Osteocyte (in vitro differentiated cells): ENCODE results near the gene CCDC107. TPM values are rescaled to one million over a fixed set of nuclear protein-coding genes. Genes with fewer than 3 reads are reported as not detected.

Experiments
- DNase-seq: peaks from one replicate; pipeline ENCODE4 v3.0.0; 2021; ENCODE audit warnings: mixed read lengths; ENCODE audit not compliant: unreplicated experiment; ENCODE audit errors: extremely low spot score
- H3K27ac Mint-ChIP-seq: one replicate; pipeline ENCODE4 v1.8.0; 2021; ENCODE audit warnings: mild to moderate bottlenecking, mixed read lengths; ENCODE audit not compliant: unreplicated experiment
- H3K27me3 Mint-ChIP-seq: one replicate; pipeline ENCODE4 v1.8.0; 2021; ENCODE audit warnings: mixed read lengths; ENCODE audit not compliant: unreplicated experiment
- H3K36me3 Mint-ChIP-seq: one replicate; pipeline ENCODE4 v1.8.0; 2021; ENCODE audit warnings: mixed read lengths; ENCODE audit not compliant: unreplicated experiment
- H3K4me1 Mint-ChIP-seq: one replicate; pipeline ENCODE4 v1.8.0; 2021; ENCODE audit warnings: mixed read lengths; ENCODE audit not compliant: unreplicated experiment
- H3K4me3 Mint-ChIP-seq: one replicate; pipeline ENCODE4 v1.8.0; 2021; ENCODE audit warnings: mild to moderate bottlenecking, moderate library complexity, mixed read lengths; ENCODE audit not compliant: unreplicated experiment
- H3K9me3 Mint-ChIP-seq: one replicate; pipeline ENCODE4 v1.8.0; 2021; ENCODE audit warnings: mixed read lengths; ENCODE audit not compliant: unreplicated experiment
- CTCF ChIP-seq: fragments of 200-600 bp; sonication (generic); IDR thresholded peaks from 2 replicates; pipeline ENCODE4 v1.5.0; 2021; ENCODE audit warnings: antibody characterized with exemption, mild to moderate bottlenecking, moderate library complexity
- total RNA-seq: library from RNA; stranded (reverse); gene quantifications from 2 replicates; pipeline ENCODE4 v1.2.1, GENCODE V29; 2021

The CCDC107 gene
- total RNA-seq, 1 donor from 2014 or later = 31.3 TPM

- peaks cover 9% of the 10 kb centered on the region for H3K4me1 Mint-ChIP-seq
- H3K9me3 Mint-ChIP-seq = no peaks in the 10 kb centered on the region
- no peaks in the 10 kb centered on the region for H3K27me3 Mint-ChIP-seq
- no peak within 1 kb of the TSS for H3K4me3 Mint-ChIP-seq
- DNase-seq = no peak
- H3K27ac Mint-ChIP-seq = no peak within 1 kb of the TSS
- no peaks in the 10 kb centered on the region for H3K36me3 Mint-ChIP-seq
- TF ChIP-seq CTCF = no peak
These were observed 7.5 kb upstream of the CCDC107 start, which contains the start of gene SIT1 for GRCh38 chr9:35650341-35651158. SIT1 (minus strand) TSS chr9:35650931; CDS start chr9:35650853, 78 bp downstream.

GRCh38 chr9:35651956-35652828 lies 5.9 kb upstream of the CCDC107 start:
- Mint-ChIP-seq H3K27me3 (no peaks in the 10 kb centered on the region), H3K36me3 (no peaks in the 10 kb centered on the region), H3K4me1 (peaks cover 13% of the 10 kb centered on the region), H3K4me3 (no peak overlapping the region), H3K9me3 (no peaks in the 10 kb centered on the region), H3K27ac (no peak overlapping the region)
- no peak for DNase-seq
- no peak for TF ChIP-seq CTCF

GRCh38 chr9:35652829-35653209 lies 5.3 kb upstream of the CCDC107 start:
- TF ChIP-seq CTCF = no peak
- H3K9me3 Mint-ChIP-seq = no peaks in the 10 kb centered on the region
- no peak for DNase-seq
- peaks cover 11% of the 10 kb centered on the region for H3K4me1 Mint-ChIP-seq
- no peak overlapping the region for H3K27ac Mint-ChIP-seq
- no peaks in the 10 kb centered on the region for H3K36me3 Mint-ChIP-seq
- no peak overlapping the region for H3K4me3 Mint-ChIP-seq
- H3K27me3 Mint-ChIP-seq = no peaks in the 10 kb centered on the region

- Mint-ChIP-seq H3K9me3 (no peaks in the 10 kb centered on the region), H3K36me3 (no peaks in the 10 kb centered on the region)
- TF ChIP-seq CTCF = no peak
These were observed 4.5 kb upstream of the CCDC107 start for GRCh38 chr9:35653611-35654010.

GRCh38 chr9:35656348-35656747 lies 1.7 kb upstream of the CCDC107 start:
- no peak overlapping the region for H3K4me3 Mint-ChIP-seq
- peaks cover 37% of the 10 kb centered on the region for H3K4me1 Mint-ChIP-seq
- no peaks in the 10 kb centered on the region for H3K9me3 Mint-ChIP-seq
- peak overlapping the region; percentile 95 for H3K27ac Mint-ChIP-seq
- H3K27me3 Mint-ChIP-seq = no peaks in the 10 kb centered on the region
- no peak for DNase-seq
- TF ChIP-seq CTCF = no peak
- peaks cover 9% of the 10 kb centered on the region for H3K36me3 Mint-ChIP-seq

More at GRCh38 chr9:35653611-35654010, 4.5 kb upstream of the CCDC107 start:
- DNase-seq = no peak
- Mint-ChIP-seq H3K27ac (no peak overlapping the region), H3K4me1 (peaks cover 11% of the 10 kb centered on the region), H3K27me3 (no peaks in the 10 kb centered on the region), H3K4me3 (no peak overlapping the region)
